HG02623 (cell line): ENCODE measurements around the gene CTDSP1.

ENCODE experiments used
- ATAC-seq: cut with Tn5 transposase; IDR thresholded peaks from one replicate; pipeline ENCODE4 v1.9.1; 2021; ENCODE audit warnings: moderate library complexity; ENCODE audit not compliant: unreplicated experiment

CTDSP1 gene

DNA sequence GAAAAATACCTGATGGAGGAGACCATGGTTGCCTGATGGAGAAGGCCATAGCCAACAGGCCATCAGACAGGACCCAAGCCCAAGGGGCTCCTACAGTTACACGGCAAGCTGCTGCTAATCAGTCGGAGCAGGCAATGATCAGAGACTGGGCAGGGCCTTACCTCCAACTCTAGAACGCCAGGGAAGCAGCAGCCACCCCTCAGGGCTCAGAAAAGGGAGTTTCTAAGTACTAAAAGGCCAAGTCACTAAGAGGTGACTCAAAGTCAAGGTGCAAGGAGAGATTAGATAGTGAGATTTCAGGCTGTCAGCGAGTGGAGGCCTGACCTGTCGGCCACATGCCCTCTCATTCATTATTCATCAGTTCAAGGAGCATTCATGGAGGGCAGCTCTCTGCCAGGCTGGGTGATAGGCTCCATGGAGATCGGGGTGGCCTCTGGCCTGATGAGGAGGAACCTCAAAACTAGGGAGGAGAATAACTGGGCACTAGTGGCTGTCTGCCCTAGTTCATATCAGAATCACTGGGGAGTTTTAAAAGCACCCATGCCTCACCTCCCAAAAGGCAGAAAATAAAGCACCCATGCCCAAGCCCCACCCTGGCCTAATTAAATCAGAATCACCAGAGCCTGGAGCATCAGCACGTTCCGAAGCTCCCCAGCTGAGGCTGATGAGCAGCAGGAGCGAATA, 22.9 kb downstream of the CTDSP1 start:
- ATAC-seq: no peak

DNA sequence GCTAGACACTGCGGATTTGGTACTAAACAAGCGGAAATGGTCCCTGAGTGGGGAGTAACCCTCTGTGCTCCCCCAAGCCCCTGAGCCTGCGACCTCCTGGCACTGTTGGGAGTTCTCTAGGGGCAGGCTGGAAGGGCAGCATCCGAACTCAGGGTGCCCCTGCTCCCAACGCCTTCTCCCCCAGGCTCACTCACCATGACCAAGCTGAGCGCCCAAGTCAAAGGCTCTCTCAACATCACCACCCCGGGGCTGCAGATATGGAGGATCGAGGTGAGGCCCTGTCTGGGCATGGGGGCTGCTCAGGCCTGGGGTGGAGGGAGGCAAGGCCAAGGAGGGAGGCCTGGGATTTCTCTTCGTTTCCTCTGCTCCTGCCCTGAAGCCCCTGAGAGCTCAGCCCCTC, 23.9 kb downstream of the CTDSP1 start:
- ATAC-seq: no peak

DNA sequence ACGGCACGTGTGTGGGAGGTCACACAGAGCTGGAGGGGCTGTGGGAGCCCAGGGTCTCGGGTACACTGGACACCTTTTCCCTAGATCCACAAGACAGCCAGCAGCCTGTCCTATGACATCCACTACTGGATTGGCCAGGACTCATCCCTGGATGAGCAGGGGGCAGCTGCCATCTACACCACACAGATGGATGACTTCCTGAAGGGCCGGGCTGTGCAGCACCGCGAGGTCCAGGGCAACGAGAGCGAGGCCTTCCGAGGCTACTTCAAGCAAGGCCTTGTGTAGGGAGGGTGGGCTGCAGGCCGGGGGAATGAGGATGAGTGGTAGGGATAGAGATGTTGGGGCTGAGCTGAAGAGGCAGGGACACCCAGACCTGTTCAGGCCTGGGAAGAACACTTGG, 25.9 kb downstream of the CTDSP1 start:
- ATAC-seq: no peak

DNA sequence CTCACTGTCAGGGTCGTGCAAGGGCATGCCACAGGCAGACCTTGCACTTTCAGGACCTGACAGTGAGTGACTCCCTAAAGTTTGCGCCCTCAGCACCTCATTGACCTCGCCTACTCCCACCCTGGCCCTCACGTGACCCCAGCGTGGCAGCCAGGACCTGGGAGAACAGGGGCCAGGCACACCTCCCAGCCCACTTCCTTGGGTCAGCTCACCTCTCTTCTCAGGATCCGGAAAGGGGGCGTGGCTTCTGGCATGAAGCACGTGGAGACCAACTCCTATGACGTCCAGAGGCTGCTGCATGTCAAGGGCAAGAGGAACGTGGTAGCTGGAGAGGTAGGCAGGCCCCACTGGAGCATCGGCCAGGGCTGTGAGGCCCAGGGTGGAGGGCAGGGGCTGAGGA, 28.1 kb downstream of the CTDSP1 start:
- no peak for ATAC-seq

DNA sequence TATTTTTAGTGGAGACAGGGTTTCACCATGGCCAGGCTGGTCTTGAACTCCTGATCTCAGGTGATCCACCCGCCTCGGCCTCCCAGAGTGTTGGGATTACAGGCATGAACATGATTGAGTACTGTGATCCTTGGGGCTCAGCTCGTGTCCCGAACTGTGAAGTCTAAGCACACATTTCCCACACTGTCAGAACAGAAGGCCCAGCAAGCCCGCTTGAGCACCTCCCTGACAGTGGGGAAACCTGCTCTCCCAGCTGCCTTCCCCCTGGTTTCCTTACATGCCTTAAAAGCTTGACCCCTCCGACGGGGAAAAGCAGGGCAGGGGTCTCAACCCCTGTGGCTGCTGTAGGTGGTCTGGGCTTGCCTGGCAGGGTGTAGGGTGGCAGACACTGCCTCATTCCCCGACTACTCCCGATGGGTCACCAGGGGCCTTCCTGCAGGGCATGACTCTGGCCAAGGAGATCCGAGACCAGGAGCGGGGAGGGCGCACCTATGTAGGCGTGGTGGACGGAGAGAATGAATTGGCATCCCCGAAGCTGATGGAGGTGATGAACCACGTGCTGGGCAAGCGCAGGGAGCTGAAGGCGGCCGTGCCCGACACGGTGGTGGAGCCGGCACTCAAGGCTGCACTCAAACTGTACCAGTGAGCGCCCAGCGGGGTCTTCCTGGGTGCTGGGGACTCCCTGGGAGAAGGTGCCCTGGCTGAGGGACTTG, 29.3 kb downstream of the CTDSP1 start:
- no peak for ATAC-seq

DNA sequence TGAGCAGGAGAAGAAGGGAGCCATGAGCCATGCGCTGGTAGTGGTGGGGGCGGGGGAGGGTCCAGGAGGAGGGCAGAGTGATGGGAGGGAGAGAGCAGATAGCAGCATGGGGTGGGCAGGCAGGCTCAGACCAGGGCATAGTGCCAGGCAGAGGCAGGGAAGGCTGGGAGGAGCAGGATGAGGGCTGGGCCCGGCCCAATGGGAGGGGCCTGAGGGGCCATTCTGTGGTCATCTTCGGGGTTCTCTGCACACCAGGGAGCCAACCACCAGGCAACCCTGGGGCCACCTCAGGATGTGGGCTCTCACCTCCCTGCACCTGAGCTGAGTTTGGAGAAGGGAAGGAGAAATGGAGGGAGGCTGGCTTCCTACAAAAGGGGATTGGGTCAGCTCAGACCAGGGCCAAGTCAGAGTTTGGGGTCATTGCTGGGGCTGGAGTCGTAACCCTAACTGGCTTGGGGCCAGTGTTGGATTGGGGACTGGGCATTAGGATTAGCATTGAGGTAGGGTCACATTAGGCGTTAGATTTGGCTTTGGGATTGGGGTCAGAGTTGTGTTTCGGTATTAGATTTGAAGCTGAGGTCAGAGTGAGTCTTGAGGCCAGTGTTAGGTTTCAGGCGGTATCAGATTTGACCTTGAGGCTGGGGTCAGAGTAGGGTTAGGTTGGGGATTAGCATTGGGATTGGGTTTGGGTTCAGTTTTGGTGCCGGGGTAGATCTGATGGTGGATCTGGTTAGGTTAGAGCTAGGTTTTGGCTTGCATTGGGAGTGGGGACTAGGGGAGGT, 30.4 kb downstream of the CTDSP1 start:
- no peak for ATAC-seq

DNA sequence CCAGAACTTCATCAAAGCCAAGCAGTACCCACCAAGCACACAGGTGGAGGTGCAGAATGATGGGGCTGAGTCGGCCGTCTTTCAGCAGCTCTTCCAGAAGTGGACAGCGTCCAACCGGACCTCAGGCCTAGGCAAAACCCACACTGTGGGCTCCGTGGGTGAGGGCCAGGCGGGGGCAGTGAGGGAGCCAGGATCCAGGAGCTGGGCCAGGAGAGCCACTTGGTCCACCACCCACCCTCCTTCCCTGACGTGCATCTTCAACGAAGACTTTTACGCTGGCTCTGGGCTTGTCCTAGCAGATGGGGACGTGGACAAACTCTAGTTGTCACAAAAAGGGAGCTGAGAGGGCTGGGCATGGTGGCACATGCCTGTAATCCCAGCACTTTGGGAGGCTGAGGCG, 31.1 kb downstream of the CTDSP1 start:
- ATAC-seq: no peak

DNA sequence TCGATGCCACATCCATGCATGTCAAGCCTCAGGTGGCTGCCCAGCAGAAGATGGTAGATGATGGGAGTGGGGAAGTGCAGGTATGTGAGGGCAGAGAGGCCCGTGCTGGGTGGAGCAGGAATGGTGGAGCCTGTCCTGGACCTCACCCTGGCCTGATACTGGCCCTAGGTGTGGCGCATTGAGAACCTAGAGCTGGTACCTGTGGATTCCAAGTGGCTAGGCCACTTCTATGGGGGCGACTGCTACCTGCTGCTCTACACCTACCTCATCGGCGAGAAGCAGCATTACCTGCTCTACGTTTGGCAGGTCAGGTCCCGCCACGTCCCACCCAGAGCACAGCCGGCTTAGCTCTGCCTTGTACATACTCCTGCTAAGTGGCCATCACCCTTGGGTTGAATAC, 32.2 kb downstream of the CTDSP1 start:
- no peak for ATAC-seq

DNA sequence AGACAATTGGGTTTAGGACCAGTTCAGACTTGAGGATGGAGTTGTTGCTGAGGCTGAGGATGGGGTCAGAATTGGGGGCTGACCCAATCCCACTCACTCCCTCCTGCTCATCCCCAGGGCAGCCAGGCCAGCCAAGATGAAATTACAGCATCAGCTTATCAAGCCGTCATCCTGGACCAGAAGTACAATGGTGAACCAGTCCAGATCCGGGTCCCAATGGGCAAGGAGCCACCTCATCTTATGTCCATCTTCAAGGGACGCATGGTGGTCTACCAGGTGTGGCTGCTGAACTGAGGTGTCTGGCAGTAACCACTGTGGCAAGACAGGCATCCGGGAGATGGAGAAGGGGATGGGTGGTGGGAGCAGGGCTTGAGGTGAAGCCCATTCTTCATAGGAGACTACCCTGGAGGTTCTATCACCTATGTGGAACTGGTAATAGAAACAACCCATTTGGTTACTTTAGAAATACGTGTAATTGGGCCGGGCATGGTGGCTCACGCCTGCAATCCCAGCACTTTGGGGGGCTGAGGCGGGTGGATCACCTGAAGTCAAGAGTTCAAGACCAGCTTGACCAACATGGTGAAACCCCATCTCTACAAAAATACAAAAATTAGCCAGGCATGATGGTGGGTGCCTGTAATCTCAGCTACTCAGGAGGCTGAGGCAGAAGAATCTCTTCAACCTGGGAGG, 33.2 kb downstream of the CTDSP1 start:
- ATAC-seq: no peak

DNA sequence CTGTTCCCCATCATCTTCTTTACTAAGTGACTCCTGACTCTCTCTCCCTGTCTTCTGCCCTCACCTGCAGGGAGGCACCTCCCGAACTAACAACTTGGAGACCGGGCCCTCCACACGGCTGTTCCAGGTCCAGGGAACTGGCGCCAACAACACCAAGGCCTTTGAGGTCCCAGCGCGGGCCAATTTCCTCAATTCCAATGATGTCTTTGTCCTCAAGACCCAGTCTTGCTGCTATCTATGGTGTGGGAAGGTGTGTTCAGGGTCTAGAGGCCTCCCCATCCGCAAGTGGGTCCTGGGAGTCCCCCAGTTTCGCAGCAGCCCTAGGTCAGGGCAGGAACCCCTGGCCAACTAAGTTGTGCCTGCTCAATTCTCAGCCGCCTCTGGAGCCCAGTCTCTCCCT, 34.8 kb downstream of the CTDSP1 start:
- ATAC-seq: no peak

DNA sequence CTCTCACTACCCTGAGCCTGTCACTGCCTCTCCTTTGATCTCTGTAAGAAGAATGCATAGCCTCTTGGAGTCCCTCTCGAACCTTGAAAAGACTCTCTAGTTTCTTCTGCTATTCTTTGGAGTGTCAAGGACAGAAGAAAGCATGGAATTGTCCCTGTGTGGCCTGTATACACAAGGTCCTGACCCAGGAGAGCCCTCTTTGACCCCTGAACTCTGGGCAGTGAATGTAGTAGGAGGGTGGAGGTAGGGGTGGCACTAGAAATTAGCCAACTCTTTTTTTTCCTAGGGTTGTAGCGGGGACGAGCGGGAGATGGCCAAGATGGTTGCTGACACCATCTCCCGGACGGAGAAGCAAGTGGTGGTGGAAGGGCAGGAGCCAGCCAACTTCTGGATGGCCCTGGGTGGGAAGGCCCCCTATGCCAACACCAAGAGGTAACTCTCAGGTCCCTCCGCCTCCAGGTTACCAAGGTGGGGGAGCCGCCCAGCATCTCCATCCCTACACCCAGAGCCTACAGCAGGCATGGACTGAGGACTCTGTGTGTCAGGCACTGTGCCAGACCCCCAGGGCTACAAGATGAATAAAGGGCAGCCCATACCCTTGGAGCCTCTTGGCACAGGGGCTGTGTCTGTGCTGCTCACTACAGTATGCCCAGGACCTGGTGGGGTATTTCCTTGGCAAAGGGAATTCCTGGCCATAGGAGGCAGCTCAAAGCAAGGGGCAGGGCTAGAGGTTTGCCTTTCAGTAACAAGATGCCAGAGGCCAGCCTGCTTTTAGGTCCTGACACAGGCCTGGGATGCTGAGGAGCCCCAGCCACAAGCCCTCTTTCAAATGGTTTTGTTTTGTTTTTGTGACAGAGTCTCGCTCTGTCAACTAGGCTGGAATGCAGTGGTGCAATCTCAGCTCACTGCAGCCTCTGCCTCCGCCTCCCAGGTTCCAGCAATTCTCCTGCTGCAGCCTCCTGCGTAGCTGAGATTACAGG, 35.6 kb downstream of the CTDSP1 start:
- ATAC-seq: no peak

DNA sequence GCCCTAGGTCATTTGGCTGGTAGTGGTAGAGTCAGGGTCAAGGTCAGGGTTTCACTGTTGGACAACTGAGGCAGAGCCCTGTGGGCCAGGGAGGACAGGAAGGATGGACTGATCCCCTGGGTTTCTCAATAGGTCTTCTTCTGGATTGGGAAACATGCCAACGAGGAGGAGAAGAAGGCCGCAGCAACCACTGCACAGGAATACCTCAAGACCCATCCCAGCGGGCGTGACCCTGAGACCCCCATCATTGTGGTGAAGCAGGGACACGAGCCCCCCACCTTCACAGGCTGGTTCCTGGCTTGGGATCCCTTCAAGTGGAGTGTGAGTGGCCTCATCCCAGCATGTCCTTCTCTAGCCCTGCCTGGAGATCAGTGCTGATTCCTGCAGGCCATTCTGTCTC, 37.3 kb downstream of the CTDSP1 start:
- no peak for ATAC-seq

DNA sequence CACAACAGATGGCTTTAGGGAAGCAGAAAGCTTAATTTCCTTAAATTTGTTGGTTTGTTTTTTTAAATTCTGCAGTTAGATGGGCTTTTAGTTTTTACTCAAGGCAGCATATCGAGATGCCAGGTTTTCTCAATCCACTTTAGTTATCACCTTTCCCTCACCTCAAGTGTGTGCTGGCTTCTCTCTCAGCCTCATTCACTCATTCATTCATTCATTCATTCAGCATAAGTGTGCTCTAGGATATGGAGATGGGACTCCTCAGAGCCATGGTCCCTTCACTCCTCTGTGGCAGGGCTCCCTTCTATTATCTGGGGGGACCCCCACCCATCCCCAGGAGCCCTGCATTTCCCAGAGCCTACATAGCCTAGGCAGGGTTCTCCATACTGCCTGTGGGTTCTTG, 38.3 kb downstream of the CTDSP1 start:
- no peak for ATAC-seq

DNA sequence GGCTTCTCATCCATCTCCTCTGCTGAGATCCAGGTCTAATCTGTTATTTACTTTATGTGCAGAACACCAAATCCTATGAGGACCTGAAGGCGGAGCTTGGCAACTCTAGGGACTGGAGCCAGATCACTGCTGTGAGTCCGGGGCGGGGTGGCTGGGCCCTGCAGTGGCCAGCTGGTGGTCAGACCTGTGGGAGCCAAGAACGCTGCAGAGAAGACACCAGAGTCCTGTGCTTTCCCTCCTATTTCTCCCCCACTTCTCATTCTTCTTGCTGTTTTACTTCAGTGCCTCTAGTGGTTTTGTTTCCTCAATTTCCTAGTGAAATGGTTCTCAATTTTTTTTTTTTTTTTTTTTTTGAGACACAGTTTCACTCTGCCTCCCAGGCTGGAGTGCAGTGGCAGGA, 38.9 kb downstream of the CTDSP1 start:
- no peak for ATAC-seq

DNA sequence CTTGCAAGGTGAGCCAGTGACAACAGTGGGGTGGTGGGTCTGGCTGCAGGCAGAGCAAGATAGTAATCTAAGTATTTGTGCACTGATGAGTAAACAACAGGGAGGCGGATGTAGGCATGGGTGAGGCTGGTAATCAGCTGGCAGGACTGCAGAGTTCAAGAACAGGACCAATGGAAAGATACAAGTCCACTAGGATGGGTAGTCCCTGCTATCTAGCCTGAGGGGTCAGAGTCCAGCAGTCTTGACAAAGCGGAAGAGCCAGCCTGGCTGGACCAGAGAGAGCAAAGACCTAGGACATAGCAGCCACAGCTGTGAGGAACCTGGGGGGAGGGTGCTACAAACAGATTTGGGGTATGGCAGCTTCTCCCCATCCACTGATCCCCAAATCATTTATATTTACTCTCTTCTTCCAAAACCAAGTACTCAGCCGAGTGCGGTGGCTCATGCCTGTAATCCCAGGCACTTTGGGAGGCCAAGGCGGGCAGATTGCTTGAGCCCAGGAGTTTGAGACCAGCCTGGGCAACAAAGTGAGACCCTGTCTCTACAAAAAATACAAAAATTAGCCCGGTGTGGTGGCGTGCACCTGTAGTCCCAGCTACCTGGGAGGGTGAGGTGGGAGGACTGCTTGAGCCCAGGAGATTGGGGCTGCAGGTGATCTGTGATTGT, 45.2 kb downstream of the CTDSP1 start:
- no peak for ATAC-seq

DNA sequence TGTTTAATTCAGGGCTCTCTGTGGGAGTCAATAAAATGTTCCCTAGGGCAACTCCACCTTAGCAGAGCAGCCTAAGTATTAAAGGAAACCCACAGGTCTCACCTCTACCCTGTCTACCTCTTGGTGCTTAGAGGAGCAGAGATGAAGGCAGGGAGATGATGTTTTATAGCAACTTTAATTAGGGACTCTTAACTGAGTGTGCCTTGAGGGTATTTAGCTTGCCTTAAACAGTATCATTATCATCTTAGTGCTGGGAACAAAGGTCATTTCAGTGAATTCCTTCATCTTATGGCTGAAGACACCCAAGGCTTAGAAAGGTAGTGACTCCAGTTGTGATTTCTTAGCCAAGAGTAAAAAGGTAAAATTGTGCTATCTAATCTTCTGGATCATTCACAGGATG, 45.9 kb downstream of the CTDSP1 start:
- ATAC-seq: no peak

DNA sequence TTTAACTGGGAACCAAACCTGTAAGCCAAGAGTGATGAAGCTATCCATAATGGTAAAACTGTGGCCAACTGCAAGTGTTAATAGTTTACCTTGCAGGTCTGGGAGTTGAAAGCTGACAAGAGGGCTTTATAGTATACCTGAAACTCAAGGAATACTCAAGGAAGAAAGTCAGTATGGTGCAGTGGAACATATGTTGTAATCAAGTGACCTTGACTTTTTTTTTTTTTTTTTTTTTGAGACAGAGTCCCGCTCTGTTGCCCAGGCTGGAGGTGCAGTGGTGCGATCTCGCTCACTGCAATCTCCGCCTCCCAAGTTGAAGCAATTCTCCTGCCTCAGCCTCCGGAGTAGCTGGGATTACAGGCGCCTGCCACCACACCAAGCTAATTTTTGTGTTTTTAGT, 46.9 kb downstream of the CTDSP1 start:
- no peak for ATAC-seq

DNA sequence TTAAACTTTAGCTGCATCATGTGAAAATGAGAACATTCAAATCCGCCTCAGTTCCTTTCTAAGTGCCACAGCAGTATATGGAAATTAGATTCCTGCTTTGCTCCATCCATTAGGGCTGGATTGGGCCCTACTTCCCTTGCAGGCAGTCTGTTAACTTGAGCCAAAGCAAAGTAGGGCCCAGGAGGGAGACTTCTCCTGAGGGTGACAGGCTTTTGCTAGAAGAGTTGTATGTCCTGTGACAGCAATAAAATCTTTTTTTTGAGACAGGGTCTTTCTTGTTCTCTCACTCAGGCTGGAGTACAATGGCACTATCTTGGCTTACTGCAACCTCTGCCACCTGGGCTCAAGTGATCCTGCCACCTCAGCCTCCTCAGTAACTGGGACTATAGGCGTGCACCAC, 47.4 kb downstream of the CTDSP1 start:
- no peak for ATAC-seq

DNA sequence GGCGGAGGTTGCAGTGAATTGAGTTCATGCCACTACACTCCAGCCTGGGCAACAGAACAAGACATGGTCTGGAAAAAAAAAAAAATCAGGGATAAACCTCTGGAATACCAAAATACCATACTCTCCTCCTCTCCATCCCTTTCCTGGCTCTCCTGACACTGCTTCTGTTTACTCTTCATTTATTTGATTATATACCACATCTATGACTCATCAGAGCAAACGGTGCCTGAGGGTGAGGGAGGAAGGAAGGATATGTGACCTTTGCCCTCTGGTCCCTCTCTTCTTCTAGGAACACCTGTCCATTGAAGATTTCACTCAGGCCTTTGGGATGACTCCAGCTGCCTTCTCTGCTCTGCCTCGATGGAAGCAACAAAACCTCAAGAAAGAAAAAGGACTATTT, 49.3 kb downstream of the CTDSP1 start:
- no peak for ATAC-seq

DNA sequence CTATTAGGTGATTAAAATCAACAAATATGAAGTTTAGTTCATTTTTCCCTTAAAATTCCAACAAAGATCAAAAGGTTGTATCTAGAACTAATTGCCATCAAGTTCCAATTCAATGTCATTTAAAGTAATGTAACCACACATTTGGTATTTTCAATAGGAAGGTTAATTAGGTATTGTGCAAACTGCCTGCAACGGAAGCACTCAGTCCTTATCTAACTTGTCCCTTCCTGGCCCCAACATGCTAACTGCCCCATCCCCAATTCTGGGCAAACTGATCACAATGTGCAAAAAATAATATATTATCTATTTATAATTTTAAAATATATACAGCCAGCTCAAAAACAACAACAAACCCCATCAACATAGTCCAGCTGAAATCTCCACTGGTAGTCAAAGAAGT, 52.4 kb downstream of the CTDSP1 start:
- no peak for ATAC-seq
